ENCODE results near the gene TBC1D17. TPM values are rescaled to one million over a fixed set of nuclear protein-coding genes. Genes with fewer than 3 reads are reported as not detected.
A peak's percentile ranks its signal among the peaks of the same experiment; 100 is the strongest.

The TBC1D17 gene
- total and polyA plus RNA-seq, 2 of the 13 experiments (the other 11 are each of a cell fraction or from before 2014, with no cell fraction given), result 9.7 to 16.9 TPM

- TF ChIP-seq SKIL (CRISPR knock-in tag; IDR thresholded peaks at IDR 0.05; ENCODE audit: borderline replicate concordance) (no peak), ZBTB10 (CRISPR knock-in tag; IDR thresholded peaks at IDR 0.05; ENCODE audit: borderline replicate concordance) (no peak), ZNF558 (CRISPR knock-in tag; IDR thresholded peaks at IDR 0.05; ENCODE audit: borderline replicate concordance) (no peak), ZNF549 (CRISPR knock-in tag; IDR thresholded peaks at IDR 0.05) (no peak), ARID2 (CRISPR knock-in tag; IDR thresholded peaks at IDR 0.05; ENCODE audit: borderline replicate concordance) (no peak), RXRA (CRISPR knock-in tag; IDR thresholded peaks at IDR 0.05) (peak; percentile 51; the same call in 1 of the 2 replicates), ELK4 (CRISPR knock-in tag; IDR thresholded peaks at IDR 0.05; ENCODE audit: borderline replicate concordance) (no peak), ZNF34 (CRISPR knock-in tag; IDR thresholded peaks at IDR 0.05; ENCODE audit: borderline replicate concordance) (no peak), ZNF816 (CRISPR knock-in tag; IDR thresholded peaks at IDR 0.05; ENCODE audit: borderline replicate concordance) (no peak), RFXAP (CRISPR knock-in tag; IDR thresholded peaks at IDR 0.05; ENCODE audit: borderline replicate concordance) (peak; percentile 100), ZSCAN9 (CRISPR knock-in tag; IDR thresholded peaks at IDR 0.05; ENCODE audit: borderline replicate concordance) (0 out of 2 replicates have a peak, but pooled peaks have one; percentile 25), PHF21A (CRISPR knock-in tag; IDR thresholded peaks at IDR 0.05) (peak; percentile 77; the same call in 1 of the 2 replicates), TSC22D2 (CRISPR knock-in tag; IDR thresholded peaks at IDR 0.05; ENCODE audit: borderline replicate concordance) (peak; percentile 39; the same call in 1 of the 2 replicates), SMAD9 (CRISPR knock-in tag; IDR thresholded peaks at IDR 0.05) (no peak), KDM3A (CRISPR knock-in tag; IDR thresholded peaks at IDR 0.05; ENCODE audit: low read depth) (peak; percentile 57), HNF4A (CRISPR knock-in tag; IDR thresholded peaks at IDR 0.05) (no peak), ZNF790 (CRISPR knock-in tag; IDR thresholded peaks at IDR 0.05; ENCODE audit: borderline replicate concordance) (no peak)
Measured at GRCh38 chr19:49869484-49870308, 7.8 kb upstream of the TBC1D17 start (continued).
